ENCODE measurements around the gene IL10RA.
"Not testable (repeated sequence)": the region's sequence is repeated elsewhere in the genome, so short reads cannot be mapped to it uniquely, and the experiment has no call there.

The IL10RA gene

DNA sequence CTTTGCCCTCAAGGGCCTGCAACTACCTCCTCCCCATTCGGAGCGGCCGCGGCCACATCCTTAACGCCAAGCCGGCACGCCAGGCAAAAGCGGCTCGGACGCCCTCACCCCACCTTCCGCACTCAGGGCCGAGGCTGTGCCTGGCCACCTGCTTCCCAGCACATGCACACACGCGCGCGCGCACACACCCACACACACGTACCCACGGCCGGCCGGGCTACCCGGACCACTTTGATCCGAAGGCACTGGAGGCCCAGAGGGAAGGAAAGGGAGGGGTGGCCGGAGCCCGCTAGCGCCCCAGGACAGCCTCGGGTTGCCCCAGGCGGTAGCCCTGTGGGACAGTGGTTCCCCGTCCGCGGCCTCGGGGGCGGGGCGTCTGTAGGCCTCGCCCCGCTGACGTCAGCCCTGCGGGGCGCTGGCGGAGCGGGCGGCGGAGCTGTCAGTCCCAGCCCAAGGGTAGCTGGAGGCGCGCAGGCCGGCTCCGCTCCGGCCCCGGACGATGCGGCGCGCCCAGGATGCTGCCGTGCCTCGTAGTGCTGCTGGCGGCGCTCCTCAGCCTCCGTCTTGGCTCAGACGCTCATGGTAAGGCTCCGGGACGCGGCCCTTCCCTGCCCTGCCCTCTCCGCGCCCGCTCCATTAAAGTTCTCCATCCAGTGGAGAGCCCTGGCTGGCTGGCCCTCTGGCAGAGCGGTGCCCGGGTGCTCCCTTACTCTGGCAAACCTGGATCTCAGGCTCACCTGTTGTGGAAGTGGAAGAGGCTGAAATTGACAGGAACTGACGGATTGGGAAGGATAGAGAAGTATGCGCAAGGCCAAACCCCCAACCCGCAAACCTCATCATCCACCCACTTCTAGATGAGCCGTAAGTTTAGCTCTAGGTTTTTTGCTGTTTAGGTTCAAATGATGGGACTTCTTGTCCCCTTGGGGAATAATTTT, at the start of gene IL10RA:
Gene IL10RA (plus strand): TSS at position 442 of the 935 bp plus-strand sequence. CDS start 74 bp downstream, at position 516.
- DNase-seq (ENCODE audit: low read depth) = peak; percentile 84

DNA sequence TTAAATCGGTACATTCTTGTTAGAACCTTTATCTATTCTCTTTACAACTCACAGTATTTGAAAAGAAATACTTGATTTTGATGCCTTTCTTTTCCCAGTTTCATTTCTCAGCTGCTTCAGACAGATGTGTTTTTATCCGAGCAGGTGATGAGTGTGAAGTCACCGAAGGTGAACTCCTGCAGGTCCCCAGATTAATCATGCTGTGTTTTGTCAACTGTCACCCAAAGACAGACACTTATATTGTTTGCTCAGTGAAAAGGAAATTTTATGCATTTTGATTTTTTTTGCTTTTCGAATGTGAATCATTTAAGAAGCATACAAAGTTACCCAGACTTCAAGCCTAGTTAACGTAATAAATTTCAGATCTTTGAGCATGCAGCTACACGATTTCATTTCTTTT, 49.2 kb upstream of the IL10RA start:
- no peak for DNase-seq (ENCODE audit: low read depth)

GRCh38 chr11:117940736-117941135, 45.5 kb upstream of the IL10RA start:
- no peak for DNase-seq (ENCODE audit: low read depth)

DNA sequence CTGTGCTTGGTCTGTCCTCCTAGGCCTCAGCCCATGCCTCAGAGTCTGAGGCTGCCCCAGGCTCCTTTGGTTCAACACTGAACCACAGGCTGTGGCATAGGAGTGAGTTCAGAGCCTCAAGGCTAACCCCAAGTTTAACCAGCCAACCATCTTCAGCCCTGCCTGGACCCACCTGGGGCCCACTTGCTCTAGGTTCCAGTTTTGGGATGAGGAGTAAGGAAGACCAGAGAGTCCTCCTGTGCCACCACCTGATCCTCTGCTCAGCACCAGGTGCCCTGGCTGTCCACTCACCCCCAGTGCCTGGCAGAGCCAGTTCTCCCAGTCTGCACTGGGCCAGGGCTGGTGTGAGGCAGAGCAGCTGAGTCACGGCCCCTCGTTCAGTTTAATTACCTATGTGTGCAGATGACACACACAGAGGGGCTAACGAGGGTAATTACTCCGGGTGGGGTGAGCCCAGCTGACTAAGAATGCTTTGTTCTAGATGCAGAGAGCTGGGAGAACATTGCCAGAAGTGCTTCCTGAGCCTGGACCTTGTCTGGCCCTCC, 45.0 kb upstream of the IL10RA start:
- DNase-seq (ENCODE audit: low read depth) = no peak

DNA sequence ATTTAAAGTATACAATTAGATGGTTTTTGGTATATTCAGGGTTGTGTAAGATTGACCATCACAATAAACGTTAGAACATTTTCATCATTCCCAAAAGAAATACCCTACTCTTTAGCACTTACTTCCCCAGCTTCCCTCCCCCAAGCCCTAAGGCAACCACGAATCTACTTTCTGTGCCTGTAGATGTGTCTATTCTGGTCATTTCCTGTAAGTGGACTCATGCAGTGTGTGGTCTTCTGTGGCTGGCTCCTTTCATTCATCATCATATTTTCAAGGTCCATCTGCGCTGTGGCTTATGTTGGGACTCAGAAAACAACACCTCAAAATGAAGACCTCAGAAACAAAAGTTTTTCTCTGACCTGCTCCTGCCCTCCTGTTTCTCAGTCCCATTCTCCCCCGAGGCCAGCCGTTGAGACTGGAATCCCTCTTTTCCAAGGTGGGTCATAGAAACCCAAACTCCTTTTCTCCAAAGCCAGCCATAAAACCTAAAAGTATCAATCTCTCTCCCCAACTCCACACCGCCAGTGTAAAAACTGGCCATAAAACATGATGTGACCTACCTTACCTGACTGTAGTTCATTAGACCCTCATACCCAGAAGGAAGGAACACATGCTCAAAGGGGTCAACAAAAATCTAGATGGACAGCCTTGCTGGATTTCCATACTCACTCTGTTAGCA, 44.1 kb upstream of the IL10RA start:
- DNase-seq (ENCODE audit: low read depth) = no peak

DNA sequence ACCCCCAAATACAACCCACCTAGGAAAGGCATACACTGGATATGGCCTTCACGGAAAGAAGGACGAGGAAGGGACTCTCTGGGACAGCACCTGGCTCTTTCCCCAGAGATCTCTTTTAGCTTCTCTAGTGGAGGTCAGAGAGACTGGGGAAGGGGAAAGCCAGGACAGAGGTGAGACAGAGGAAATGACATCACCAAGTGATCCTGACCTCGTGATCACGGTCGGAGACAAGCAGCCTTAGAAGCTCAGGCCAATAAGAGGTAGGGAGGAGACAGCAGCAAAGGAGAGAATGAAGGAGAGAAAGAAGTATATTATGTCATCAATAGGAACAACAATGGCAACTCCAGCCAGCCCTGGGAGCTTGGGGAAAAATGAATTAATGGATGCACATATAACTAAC, 41.6 kb upstream of the IL10RA start:
- no peak for DNase-seq (ENCODE audit: low read depth)

GRCh38 chr11:117945047-117945810, 41.0 kb upstream of the IL10RA start:
- no peak for DNase-seq (ENCODE audit: low read depth)

DNA sequence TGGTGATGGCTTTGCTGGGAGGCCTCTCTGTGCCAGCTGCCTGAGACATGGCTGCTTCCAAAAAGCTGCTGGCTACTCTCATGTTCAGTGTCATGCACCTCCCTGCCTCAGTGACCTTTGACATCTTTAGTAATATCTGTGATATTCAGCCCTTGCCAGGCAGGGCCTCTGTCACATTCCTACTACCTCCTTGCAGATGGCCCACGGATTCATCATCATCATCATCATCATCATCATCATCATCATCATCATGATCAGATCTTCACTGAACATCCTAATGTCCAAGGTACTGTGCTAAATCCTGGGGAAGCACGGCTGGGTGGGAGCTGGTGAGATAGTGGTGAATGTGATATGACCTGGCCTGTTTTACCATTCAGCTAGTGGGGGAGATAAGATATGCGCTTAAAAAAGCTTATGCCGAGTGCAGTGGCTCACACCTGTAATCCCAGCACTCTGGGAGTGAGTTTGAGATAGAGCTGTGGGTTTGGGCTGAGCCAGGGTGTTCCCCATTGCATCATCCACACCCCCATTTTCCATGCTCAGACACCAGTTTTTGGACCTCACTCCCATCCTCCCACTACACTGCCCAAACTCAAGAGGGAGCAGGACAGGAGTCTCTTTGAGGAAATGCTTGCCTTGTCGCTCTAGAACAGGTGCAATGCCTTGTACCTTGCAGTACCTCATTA, 39.9 kb upstream of the IL10RA start:
- no peak for DNase-seq (ENCODE audit: low read depth)

GRCh38 chr11:117946842-117947526, 39.2 kb upstream of the IL10RA start:
- DNase-seq (ENCODE audit: low read depth) = peak; percentile 89

GRCh38 chr11:117947751-117948150, 38.4 kb upstream of the IL10RA start:
- DNase-seq (ENCODE audit: low read depth) = not testable (repeated sequence)

- not testable (repeated sequence) for DNase-seq (ENCODE audit: low read depth)
Measured at GRCh38 chr11:117948466-117948865, 37.7 kb upstream of the IL10RA start.

GRCh38 chr11:117949062-117949461, 37.1 kb upstream of the IL10RA start:
- no peak for DNase-seq (ENCODE audit: low read depth)

DNA sequence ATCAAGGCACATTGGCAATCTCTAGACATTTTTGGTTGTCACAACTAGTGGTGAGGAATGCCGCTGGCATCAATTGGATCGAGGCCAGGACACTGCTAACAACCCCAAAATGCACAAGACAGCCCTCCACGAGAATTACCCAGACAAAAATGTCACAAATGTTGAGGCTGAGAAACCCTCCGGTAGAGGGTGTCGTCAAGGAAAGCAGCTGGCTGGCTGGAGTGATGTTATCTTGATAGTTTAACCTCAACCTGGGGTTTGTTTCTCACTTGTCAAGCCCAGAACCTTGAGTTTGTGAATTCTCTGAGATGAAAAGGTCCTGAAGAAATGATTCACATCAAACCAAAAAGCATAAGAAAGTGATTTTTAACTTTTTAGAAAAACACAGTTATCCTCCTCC, 35.9 kb upstream of the IL10RA start:
- no peak for DNase-seq (ENCODE audit: low read depth)

- DNase-seq (ENCODE audit: low read depth) = no peak
Measured at GRCh38 chr11:117950993-117951961, 34.9 kb upstream of the IL10RA start.

DNA sequence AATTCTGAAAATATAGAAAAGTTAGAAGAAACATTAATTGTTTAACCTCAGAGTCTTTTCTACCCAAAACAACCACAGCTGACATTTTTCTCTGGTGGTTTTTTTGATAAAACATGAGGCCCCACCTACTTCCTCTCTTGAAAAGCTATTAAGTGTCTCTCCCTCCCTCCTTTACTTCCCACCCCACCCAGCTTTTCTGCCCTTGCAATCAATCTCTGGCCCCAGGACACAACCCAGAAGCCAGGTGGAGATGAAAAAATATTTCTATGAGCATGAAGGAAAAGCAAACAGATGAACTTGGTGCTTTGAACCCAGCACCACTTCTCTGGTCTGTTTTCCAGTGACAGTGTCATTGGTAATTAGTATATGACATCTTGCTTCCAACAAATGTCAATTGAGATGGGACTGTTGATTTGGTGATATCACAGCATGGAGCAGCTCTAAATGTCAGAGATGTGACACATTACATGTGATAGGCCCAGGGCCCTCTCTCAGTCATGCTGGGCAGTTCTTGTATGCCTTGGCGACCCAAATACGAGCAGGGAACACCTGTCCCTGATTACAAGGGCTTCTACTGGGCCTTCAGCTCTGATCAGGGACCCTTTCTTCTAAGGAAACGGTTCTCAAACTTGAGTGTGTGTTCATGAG, 33.0 kb upstream of the IL10RA start:
- no peak for DNase-seq (ENCODE audit: low read depth)

- DNase-seq (ENCODE audit: low read depth) = no peak
Measured at GRCh38 chr11:117958949-117959348, 27.2 kb upstream of the IL10RA start.

DNA sequence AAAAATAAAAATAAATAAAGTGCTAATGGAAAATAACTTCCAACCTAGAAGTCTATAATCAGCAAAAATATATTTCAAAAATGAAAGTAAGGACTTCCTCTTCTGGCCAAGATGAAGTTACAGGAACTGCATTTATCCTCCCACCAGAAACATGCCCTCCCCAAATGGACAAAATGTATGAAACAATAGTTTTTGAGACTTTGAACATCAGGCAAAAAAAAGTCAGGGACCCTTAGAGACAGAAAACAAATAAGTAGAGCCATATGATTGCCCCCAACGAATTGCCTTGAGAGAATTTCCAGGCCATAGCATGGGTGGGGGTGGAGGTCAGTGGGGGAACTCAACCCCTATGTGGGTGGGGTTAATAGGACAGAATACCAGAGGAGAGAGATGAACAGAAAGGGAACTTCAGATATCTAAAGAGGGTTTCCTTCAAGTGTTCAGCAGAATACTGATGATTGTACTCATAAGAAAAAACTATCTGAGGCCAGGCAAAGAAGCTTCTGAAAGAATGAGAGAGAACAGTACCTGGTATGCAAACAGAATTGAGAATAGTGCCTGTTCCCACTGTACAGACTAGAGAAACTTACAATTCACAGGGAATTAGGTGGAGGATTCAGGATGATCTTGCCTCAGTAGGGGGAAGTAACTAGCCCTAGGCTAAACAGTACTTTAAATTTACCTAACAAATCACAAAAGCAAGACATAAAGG, 26.6 kb upstream of the IL10RA start:
- DNase-seq (ENCODE audit: low read depth) = no peak

DNA sequence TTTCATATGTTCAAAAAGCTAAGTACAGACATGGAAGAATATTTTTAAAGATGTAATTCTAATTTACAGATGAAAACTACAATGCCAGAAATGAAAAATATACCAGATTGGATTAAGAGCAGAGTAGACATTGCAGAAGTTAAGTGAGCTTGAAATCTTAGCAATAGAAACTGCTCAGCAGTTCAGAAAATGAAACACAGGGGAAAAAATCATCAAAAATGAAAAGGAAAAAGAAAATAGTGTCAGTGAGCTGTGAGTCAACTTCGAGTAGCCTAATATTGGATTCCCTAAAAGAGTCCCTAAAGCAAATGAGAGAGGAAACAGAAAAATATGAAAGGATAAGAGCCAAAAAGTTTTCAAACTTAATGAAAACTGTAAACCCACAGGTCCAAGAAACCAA, 25.8 kb upstream of the IL10RA start:
- no peak for DNase-seq (ENCODE audit: low read depth)

DNA sequence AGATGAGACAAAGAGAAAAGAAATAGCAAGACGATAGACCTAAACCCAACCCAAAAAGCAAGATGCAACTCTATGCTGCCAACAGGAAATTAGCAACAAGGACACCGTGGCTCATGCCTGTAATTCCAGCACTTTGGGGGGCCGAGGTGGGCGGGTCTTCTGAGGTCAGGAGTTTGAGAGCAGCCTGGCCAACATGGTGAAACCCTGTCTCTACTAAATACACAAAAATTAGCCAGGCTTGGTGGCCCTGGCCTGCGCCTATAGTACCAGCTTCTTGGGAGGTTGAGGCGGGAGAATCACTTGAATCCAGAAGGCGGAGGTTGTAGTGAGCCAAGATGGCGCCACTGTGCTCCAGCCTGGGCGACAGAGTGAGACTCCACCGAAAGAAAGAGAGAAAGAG, 24.3 kb upstream of the IL10RA start:
- no peak for DNase-seq (ENCODE audit: low read depth)

Data from CMK (cell line).